ENCODE measurements around the gene KNCN.

Gene KNCN

GRCh38 chr1:46568461-46568891 is 17.0 kb upstream of the KNCN start:
- no peak for FAIRE-seq

- no peak for FAIRE-seq
Observed at GRCh38 chr1:46563341-46563740, 11.9 kb upstream of the KNCN start.

- FAIRE-seq: no peak
Observed at GRCh38 chr1:46562498-46562897, 11.1 kb upstream of the KNCN start.

- no peak for FAIRE-seq
Observed at GRCh38 chr1:46558966-46559365, 7.5 kb upstream of the KNCN start.

GRCh38 chr1:46558141-46558963 is 6.9 kb upstream of the KNCN start:
- FAIRE-seq: no peak

- no peak for FAIRE-seq
Observed at GRCh38 chr1:46557403-46557802, 6.0 kb upstream of the KNCN start.

GRCh38 chr1:46556822-46557221 is 5.4 kb upstream of the KNCN start:
- no peak for FAIRE-seq

GRCh38 chr1:46555826-46556619 is 4.6 kb upstream of the KNCN start:
- no peak for FAIRE-seq

- no peak for FAIRE-seq
Observed at GRCh38 chr1:46554597-46555381, 3.3 kb upstream of the KNCN start.

- no peak for FAIRE-seq
Observed at GRCh38 chr1:46554236-46554596, 2.8 kb upstream of the KNCN start.

GRCh38 chr1:46553506-46553905 is 2.1 kb upstream of the KNCN start:
- no peak for FAIRE-seq

- no peak for FAIRE-seq
Observed at GRCh38 chr1:46552357-46553237, 1.1 kb upstream of the KNCN start.

- no peak for FAIRE-seq
Observed at GRCh38 chr1:46550751-46551231, 656 bp downstream of the KNCN start.

- no peak for FAIRE-seq
Observed at GRCh38 chr1:46549697-46550681, 1.5 kb downstream of the KNCN start.

GRCh38 chr1:46547481-46548383 is 3.7 kb downstream of the KNCN start:
- no peak for FAIRE-seq

GRCh38 chr1:46546210-46546609 is 5.2 kb downstream of the KNCN start:
- no peak for FAIRE-seq

GRCh38 chr1:46545784-46546183 is 5.7 kb downstream of the KNCN start:
- FAIRE-seq: no peak

GRCh38 chr1:46544561-46545240 is 6.7 kb downstream of the KNCN start:
- FAIRE-seq: no peak
